Mesendoderm (in vitro differentiated cells): ENCODE measurements around the gene ANTXR1.
"Not testable (repeated sequence)": the region's sequence is repeated elsewhere in the genome, so short reads cannot be mapped to it uniquely, and the experiment has no call there.

ENCODE experiments used
- DNase-seq: peaks from one replicate; pipeline ENCODE4 v3.0.0; 2013
- H2AK5ac ChIP-seq: 2 replicates; pipeline ENCODE4 v1.6.1; 2013; ENCODE audit warnings: low read length, inconsistent platforms
- H2BK120ac ChIP-seq: 2 replicates; pipeline ENCODE4 v1.6.1; 2013; ENCODE audit warnings: low read depth, mild to moderate bottlenecking, low read length, moderate library complexity, mixed read lengths
- H2BK15ac ChIP-seq: replicated peaks from 2 replicates; pipeline ENCODE4 v1.6.1; 2013; ENCODE audit warnings: low read depth, mild to moderate bottlenecking, moderate library complexity
- H2BK5ac ChIP-seq: 2 replicates; pipeline ENCODE4 v1.6.1; 2013; ENCODE audit warnings: low read length, inconsistent platforms
- H3K18ac ChIP-seq: 2 replicates; pipeline ENCODE4 v1.6.1; 2013; ENCODE audit warnings: mild to moderate bottlenecking, low read length, mixed read lengths
- H3K23ac ChIP-seq: one replicate; pipeline ENCODE4 v1.6.1; 2013; ENCODE audit warnings: low read length
- H3K27ac ChIP-seq: 2 replicates; pipeline ENCODE4 v1.5.1; 2013; ENCODE audit warnings: low read depth, mild to moderate bottlenecking, inconsistent platforms, low read length, moderate library complexity
- H3K27me3 ChIP-seq: 2 replicates; pipeline ENCODE4 v1.6.1; 2013; ENCODE audit warnings: low read length, control low read depth, mild to moderate bottlenecking, inconsistent platforms; ENCODE audit not compliant: insufficient read depth, poor library complexity
- H3K36me3 ChIP-seq: 2 replicates; pipeline ENCODE4 v1.6.1; 2013; ENCODE audit warnings: low read length, inconsistent platforms; ENCODE audit not compliant: control insufficient read depth, insufficient read depth
- H3K4ac ChIP-seq: one replicate; pipeline ENCODE4 v1.6.1; 2013; ENCODE audit warnings: low read depth, mild to moderate bottlenecking, low read length, moderate library complexity
- H3K4me1 ChIP-seq: 2 replicates; pipeline ENCODE4 v1.6.1; 2013; ENCODE audit warnings: low read depth, low read length, inconsistent platforms; ENCODE audit not compliant: control insufficient read depth
- H3K4me2 ChIP-seq: 2 replicates; pipeline ENCODE4 v1.6.1; 2013; ENCODE audit warnings: low read length
- H3K4me3 ChIP-seq: 2 replicates; pipeline ENCODE4 v1.5.1; 2013; ENCODE audit warnings: mild to moderate bottlenecking, low read length
- H3K56ac ChIP-seq: one replicate; pipeline ENCODE4 v1.6.1; 2013; ENCODE audit warnings: low read length
- H3K79me1 ChIP-seq: 2 replicates; pipeline ENCODE4 v1.6.1; 2013; ENCODE audit warnings: low read length, inconsistent platforms
- H3K79me2 ChIP-seq: 2 replicates; pipeline ENCODE4 v1.6.1; 2013; ENCODE audit warnings: mild to moderate bottlenecking, low read length; ENCODE audit not compliant: control insufficient read depth, insufficient read depth
- H3K9ac ChIP-seq: 2 replicates; pipeline ENCODE4 v1.6.1; 2013; ENCODE audit warnings: low read length, inconsistent platforms
- H4K5ac ChIP-seq: one replicate; pipeline ENCODE4 v1.6.1; 2013; ENCODE audit warnings: low read length
- H4K8ac ChIP-seq: one replicate; pipeline ENCODE4 v1.6.1; 2013; ENCODE audit warnings: low read depth, mild to moderate bottlenecking, control low read depth, low read length, moderate library complexity
- WGBS: extraction: QIAGEN DNeasy Blood & Tissue Kit; methylation state at CpG from one replicate; pipeline ENCODE4 v1.1.7; 2013; ENCODE audit warnings: low lambda C conversion rate, missing lambda C conversion rate; ENCODE audit not compliant: insufficient coverage; ENCODE audit errors: extremely low coverage; 5-methylcytosine and 5-hydroxymethylcytosine counted together

Gene ANTXR1

DNA sequence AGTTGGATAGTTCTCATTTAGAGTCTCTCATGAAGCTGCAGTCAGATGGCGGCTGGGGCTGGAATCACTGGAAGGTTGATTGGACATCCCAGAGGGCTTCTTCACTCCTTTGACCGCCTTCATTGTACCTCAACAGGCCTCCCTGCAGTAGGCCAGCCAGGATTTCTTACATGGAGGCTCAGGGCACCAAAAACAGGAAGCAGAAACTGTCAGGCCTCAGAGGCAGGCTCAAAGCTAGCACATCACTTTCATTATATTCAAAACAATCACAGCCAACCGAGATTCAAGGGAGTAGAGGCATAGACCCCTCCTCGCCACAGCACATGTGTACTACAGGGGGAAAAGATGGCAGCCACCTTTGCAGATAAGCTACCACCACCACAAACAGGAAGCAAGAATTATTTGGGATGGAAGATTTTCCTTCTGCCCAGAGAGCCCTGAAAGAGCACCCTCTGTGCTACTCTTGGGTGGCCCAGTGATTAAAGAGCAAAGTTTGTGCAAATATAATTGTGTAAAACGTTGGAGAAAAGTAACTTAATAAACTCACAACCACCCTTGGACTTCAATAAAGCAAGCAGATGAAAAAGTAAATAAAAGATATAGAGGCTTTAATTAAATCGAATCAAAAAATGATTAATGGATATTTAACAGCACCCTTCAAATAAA, 218.8 kb downstream of the ANTXR1 start:
- H2BK120ac ChIP-seq: no peak overlapping the region
- H3K27ac ChIP-seq: no peak overlapping the region
- H3K18ac ChIP-seq: no peak overlapping the region
- DNase-seq: no peak
- H4K5ac ChIP-seq: no peak overlapping the region
- no peaks in the 10 kb centered on the region for H3K4me1 ChIP-seq
- WGBS: no CpG with 5 or more reads among the region's 6 CpGs
- no peak overlapping the region for H2BK15ac ChIP-seq
- H3K79me1 ChIP-seq: no peaks in the 10 kb centered on the region
- no peak overlapping the region for H3K23ac ChIP-seq
- H3K27me3 ChIP-seq: no peaks in the 10 kb centered on the region
- no peak overlapping the region for H3K4ac ChIP-seq
- H4K8ac ChIP-seq: no peak overlapping the region
- H3K36me3 ChIP-seq: no peaks in the 10 kb centered on the region
- no peak overlapping the region for H3K9ac ChIP-seq
- H3K79me2 ChIP-seq: no peaks in the 10 kb centered on the region
- no peak overlapping the region for H3K4me3 ChIP-seq
- H3K4me2 ChIP-seq: no peak overlapping the region
- no peak overlapping the region for H2BK5ac ChIP-seq
- H3K56ac ChIP-seq: no peak overlapping the region
- H2AK5ac ChIP-seq: no peak overlapping the region

DNA sequence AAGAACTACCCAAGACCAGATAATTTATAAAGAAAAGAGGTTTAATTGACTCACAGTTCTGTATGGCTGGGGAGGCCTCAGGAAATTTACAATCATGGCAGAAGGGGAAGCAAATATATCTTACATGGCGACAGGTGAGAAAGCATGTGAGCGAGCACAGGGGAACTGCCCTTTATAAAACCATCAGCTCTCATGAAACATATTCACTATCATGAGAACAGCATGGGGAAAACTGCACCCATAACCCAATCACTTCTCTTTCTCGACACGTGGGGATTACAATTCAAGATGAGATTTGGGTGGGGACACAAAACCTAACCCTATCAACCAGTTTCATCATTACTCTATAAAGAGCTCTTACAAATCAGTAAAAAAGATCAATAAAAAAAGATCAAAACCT, 222.9 kb downstream of the ANTXR1 start:
- not testable (repeated sequence) for H3K9ac ChIP-seq, H3K36me3 ChIP-seq, H4K5ac ChIP-seq, H3K18ac ChIP-seq, H3K79me1 ChIP-seq, H3K79me2 ChIP-seq, H2BK5ac ChIP-seq, H3K4me3 ChIP-seq, H3K4me1 ChIP-seq, H3K4me2 ChIP-seq, H3K4ac ChIP-seq, H3K23ac ChIP-seq, H3K56ac ChIP-seq, H3K27ac ChIP-seq, H2AK5ac ChIP-seq, H2BK120ac ChIP-seq, H3K27me3 ChIP-seq, DNase-seq, H2BK15ac ChIP-seq, H4K8ac ChIP-seq
- no CpG with 5 or more reads among the region's 4 CpGs for WGBS

DNA sequence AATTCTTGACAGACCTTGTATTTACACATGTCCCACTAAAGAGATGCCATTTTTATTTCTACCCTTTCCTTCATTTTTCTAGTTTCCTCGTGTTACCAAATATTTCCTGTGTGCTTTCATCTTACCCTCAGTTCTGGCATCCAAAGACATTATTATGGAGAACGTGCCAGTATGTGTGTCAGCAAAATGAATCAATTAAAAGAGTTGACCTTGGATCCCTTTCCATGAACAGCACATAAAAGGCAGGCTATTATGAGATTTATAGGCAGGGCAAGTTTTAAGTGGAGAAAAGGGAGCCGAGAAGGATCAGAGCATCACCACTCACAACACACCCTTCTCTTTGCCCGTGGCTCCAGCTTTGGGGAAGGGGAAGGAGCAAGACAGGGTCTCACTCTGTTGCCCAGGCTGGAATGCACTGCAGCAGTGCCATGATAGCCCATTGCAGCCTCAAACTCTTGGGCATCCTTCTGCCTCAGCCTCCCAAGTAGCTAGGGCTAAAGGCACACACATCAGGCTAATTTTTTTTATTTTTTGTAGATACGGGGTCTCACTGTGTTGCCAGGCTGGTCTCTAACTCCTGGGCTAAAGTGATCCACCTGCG, 224.2 kb downstream of the ANTXR1 start:
- DNase-seq: no peak
- Histone ChIP-seq H3K27ac (no peak overlapping the region), H3K4ac (no peak overlapping the region), H3K36me3 (no peaks in the 10 kb centered on the region), H4K5ac (no peak overlapping the region), H3K23ac (no peak overlapping the region), H2BK15ac (no peak overlapping the region), H4K8ac (no peak overlapping the region), H2AK5ac (no peak overlapping the region), H3K9ac (no peak overlapping the region), H3K4me1 (no peaks in the 10 kb centered on the region), H3K18ac (no peak overlapping the region), H3K4me2 (no peak overlapping the region), H2BK5ac (no peak overlapping the region), H3K4me3 (no peak overlapping the region), H2BK120ac (no peak overlapping the region), H3K79me1 (no peaks in the 10 kb centered on the region), H3K27me3 (no peaks in the 10 kb centered on the region), H3K79me2 (no peaks in the 10 kb centered on the region), H3K56ac (no peak overlapping the region)
- WGBS: no CpG with 5 or more reads among the region's 6 CpGs

DNA sequence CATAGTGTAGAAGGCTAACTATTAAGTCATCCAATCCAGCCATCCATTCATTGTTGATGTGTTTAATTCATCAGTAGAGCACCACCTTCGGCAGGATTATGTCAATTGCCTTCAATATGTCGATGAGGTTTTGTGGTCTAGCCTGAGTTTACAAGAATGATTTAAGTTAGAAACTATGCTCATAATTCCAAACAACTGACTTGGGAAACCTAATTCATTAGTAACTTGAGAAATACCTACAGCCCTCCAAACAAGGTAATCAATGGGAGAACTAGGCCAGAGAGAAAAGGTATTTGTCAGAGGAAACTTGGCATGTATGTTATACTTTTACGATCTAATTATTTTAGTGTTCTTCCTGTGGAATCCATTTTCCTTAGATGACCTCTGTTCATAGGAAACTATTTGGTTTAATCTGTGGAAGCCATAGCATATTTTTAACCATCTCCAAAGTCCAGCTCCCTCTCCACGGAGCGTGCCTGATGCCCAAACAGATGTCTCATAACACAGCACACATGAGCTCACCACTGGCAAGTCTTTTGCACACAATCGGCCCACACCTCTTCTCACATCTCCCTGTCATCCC, 225.6 kb downstream of the ANTXR1 start:
- no peaks in the 10 kb centered on the region for H3K36me3 ChIP-seq
- H3K18ac ChIP-seq: no peak overlapping the region
- H4K8ac ChIP-seq: no peak overlapping the region
- no peaks in the 10 kb centered on the region for H3K79me2 ChIP-seq
- DNase-seq: no peak
- no peak overlapping the region for H2BK15ac ChIP-seq
- H3K9ac ChIP-seq: no peak overlapping the region
- no peaks in the 10 kb centered on the region for H3K4me1 ChIP-seq
- no peak overlapping the region for H3K23ac ChIP-seq
- H3K4ac ChIP-seq: no peak overlapping the region
- no peak overlapping the region for H2BK120ac ChIP-seq
- H3K4me3 ChIP-seq: no peak overlapping the region
- H3K56ac ChIP-seq: no peak overlapping the region
- H3K4me2 ChIP-seq: no peak overlapping the region
- no peak overlapping the region for H2BK5ac ChIP-seq
- WGBS: no CpG with 5 or more reads among the region's 6 CpGs
- no peaks in the 10 kb centered on the region for H3K79me1 ChIP-seq
- H3K27ac ChIP-seq: no peak overlapping the region
- H2AK5ac ChIP-seq: no peak overlapping the region
- no peak overlapping the region for H4K5ac ChIP-seq
- no peaks in the 10 kb centered on the region for H3K27me3 ChIP-seq

DNA sequence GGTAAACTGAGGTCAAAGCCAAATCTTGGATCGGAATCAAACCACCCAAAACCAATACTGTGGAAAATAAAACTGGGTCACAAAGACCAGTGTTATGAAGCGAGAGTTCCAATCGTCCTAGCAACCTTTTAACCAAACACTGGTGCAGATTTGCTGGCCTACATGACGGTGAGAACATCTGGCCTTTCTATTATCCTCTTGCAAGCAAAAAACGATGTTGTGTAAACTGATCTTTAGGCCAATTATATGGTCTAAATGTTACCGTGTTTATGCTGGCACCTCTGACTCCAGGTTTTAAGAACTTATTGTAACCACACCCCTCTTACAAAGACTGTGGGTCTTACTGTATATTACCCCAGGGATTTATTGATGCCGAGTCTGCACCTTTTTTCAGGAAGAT, 228.1 kb downstream of the ANTXR1 start:
- H3K79me2 ChIP-seq: no peaks in the 10 kb centered on the region
- H4K8ac ChIP-seq: no peak overlapping the region
- H3K36me3 ChIP-seq: no peaks in the 10 kb centered on the region
- no peaks in the 10 kb centered on the region for H3K4me1 ChIP-seq
- H3K79me1 ChIP-seq: no peaks in the 10 kb centered on the region
- no peak overlapping the region for H2BK5ac ChIP-seq
- no peak overlapping the region for H3K4me2 ChIP-seq
- no peak overlapping the region for H3K18ac ChIP-seq
- H3K27me3 ChIP-seq: no peaks in the 10 kb centered on the region
- H2BK15ac ChIP-seq: no peak overlapping the region
- WGBS: no CpG with 5 or more reads among the region's 7 CpGs
- H3K27ac ChIP-seq: no peak overlapping the region
- H3K56ac ChIP-seq: no peak overlapping the region
- no peak overlapping the region for H2AK5ac ChIP-seq
- no peak overlapping the region for H3K4ac ChIP-seq
- no peak overlapping the region for H4K5ac ChIP-seq
- no peak overlapping the region for H2BK120ac ChIP-seq
- no peak for DNase-seq
- no peak overlapping the region for H3K4me3 ChIP-seq
- H3K9ac ChIP-seq: no peak overlapping the region
- H3K23ac ChIP-seq: no peak overlapping the region
